Subcutaneous abdominal adipose tissue (tissue), 5 donors: ENCODE results near the gene IFT25.

Experiments
- H3K27ac ChIP-seq: one replicate; pipeline ENCODE4 v1.7.0; 2013; ENCODE audit warnings: low read depth, mild to moderate bottlenecking, inconsistent platforms, low read length, moderate library complexity
- H3K27me3 ChIP-seq, 5 donors: one replicate each; pipeline ENCODE4 v1.7.0; 2013; ENCODE audit warnings: low read length in 5 of 5, inconsistent platforms in 1 of 5; ENCODE audit not compliant: control insufficient read depth in 5 of 5, insufficient read depth in 4 of 5
- H3K36me3 ChIP-seq, 5 donors: one replicate each; pipeline ENCODE4 v1.7.0; 2013; ENCODE audit warnings: low read length in 5 of 5; ENCODE audit not compliant: control insufficient read depth in 5 of 5, insufficient read depth in 5 of 5
- H3K4me1 ChIP-seq, 5 donors: one replicate each; pipeline ENCODE4 v1.7.0; 2013; ENCODE audit warnings: low read length in 5 of 5, mild to moderate bottlenecking in 3 of 5, moderate library complexity in 1 of 5; ENCODE audit not compliant: control insufficient read depth in 5 of 5, insufficient read depth in 5 of 5
- H3K4me3 ChIP-seq, 5 donors: one replicate each; pipeline ENCODE4 v1.7.0; 2013; ENCODE audit warnings: low read length in 5 of 5, low read depth in 1 of 5
- H3K9ac ChIP-seq, 5 donors: one replicate each; pipeline ENCODE4 v1.7.0; 2013; ENCODE audit warnings: low read length in 5 of 5, mild to moderate bottlenecking in 4 of 5, moderate library complexity in 3 of 5
- H3K9me3 ChIP-seq, 5 donors: one replicate each; pipeline ENCODE4 v1.7.0; 2013; ENCODE audit warnings: low read length in 5 of 5; ENCODE audit not compliant: control insufficient read depth in 5 of 5
- donor health status: healthy.
- donor health status: healthy.
- donor health status: healthy.
- donor health status: healthy.
- donor health status: healthy.

Gene IFT25

GRCh38 chr1:53946252-53947171 lies 1.0 kb upstream of the IFT25 start, which contains the start of gene LRRC42:
TSS of gene LRRC42 (plus strand) at chr1:53946350. CDS start at chr1:53952000, 5,650 bp downstream.
- peaks cover 6 to 27% (median 21%) of the 10 kb centered on the region in 5 donors for H3K4me1 ChIP-seq
- peak within 1 kb of the TSS; percentile 59 to 97 (median 88) for H3K9ac ChIP-seq
- H3K36me3 ChIP-seq: no peaks in the 10 kb centered on the region
- peak within 1 kb of the TSS; percentile 68 for H3K27ac ChIP-seq
- no peaks in the 10 kb centered on the region for H3K9me3 ChIP-seq
- peak within 1 kb of the TSS; percentile 81 to 96 (median 90) for H3K4me3 ChIP-seq
- H3K27me3 ChIP-seq: no peaks in the 10 kb centered on the region

- no peaks in the 10 kb centered on the region for H3K36me3 ChIP-seq
- peak overlapping the region; percentile 59 to 97 (median 88) for H3K9ac ChIP-seq
- H3K27ac ChIP-seq: peak overlapping the region; percentile 61
- peak overlapping the region; percentile 81 to 96 (median 90) for H3K4me3 ChIP-seq
- H3K27me3 ChIP-seq: no peaks in the 10 kb centered on the region
- H3K9me3 ChIP-seq: no peaks in the 10 kb centered on the region
- peaks cover 6 to 27% (median 21%) of the 10 kb centered on the region in 5 donors for H3K4me1 ChIP-seq
These were observed 391 bp downstream of the IFT25 start for GRCh38 chr1:53945183-53945432.

GRCh38 chr1:53944469-53945182 lies 873 bp downstream of the IFT25 start:
- H3K36me3 ChIP-seq: no peaks in the 10 kb centered on the region
- peaks cover 6 to 27% (median 21%) of the 10 kb centered on the region in 5 donors for H3K4me1 ChIP-seq
- peak overlapping the region; percentile 61 for H3K27ac ChIP-seq

GRCh38 chr1:53943490-53944043 lies 1.9 kb downstream of the IFT25 start:
- Histone ChIP-seq H3K9ac (peak overlapping the region in 1 of 5 donors; percentile 20), H3K4me1 (peaks cover 6 to 27% (median 21%) of the 10 kb centered on the region in 5 donors), H3K9me3 (no peaks in the 10 kb centered on the region), H3K27me3 (no peaks in the 10 kb centered on the region), H3K27ac (no peak overlapping the region), H3K36me3 (peaks cover 0 to 1% (median 0%) of the 10 kb centered on the region in 5 donors), H3K4me3 (no peak overlapping the region)

More at GRCh38 chr1:53944469-53945182, 873 bp downstream of the IFT25 start:
- H3K9me3 ChIP-seq: no peaks in the 10 kb centered on the region
- H3K4me3 ChIP-seq: peak overlapping the region; percentile 81 to 96 (median 90)
- peak overlapping the region; percentile 59 to 97 (median 88) for H3K9ac ChIP-seq
- no peaks in the 10 kb centered on the region for H3K27me3 ChIP-seq

GRCh38 chr1:53943090-53943489 lies 2.4 kb downstream of the IFT25 start:
- Histone ChIP-seq H3K9me3 (no peaks in the 10 kb centered on the region), H3K4me3 (no peak overlapping the region), H3K4me1 (peaks cover 6 to 27% (median 21%) of the 10 kb centered on the region in 5 donors), H3K36me3 (peaks cover 0 to 4% (median 2%) of the 10 kb centered on the region in 5 donors), H3K27ac (no peak overlapping the region), H3K9ac (no peak overlapping the region), H3K27me3 (no peaks in the 10 kb centered on the region)

- Histone ChIP-seq H3K4me1 (peaks cover 6 to 21% (median 18%) of the 10 kb centered on the region in 5 donors), H3K4me3 (no peak overlapping the region), H3K9ac (no peak overlapping the region), H3K27ac (no peak overlapping the region), H3K36me3 (peaks cover 2 to 10% (median 3%) of the 10 kb centered on the region in 5 donors), H3K27me3 (no peaks in the 10 kb centered on the region), H3K9me3 (no peaks in the 10 kb centered on the region)
These were observed 3.2 kb downstream of the IFT25 start for GRCh38 chr1:53942127-53942957.

GRCh38 chr1:53938136-53938830 lies 7.2 kb downstream of the IFT25 start:
- no peak overlapping the region for H3K4me3 ChIP-seq
- H3K36me3 ChIP-seq: peaks cover 2 to 10% (median 3%) of the 10 kb centered on the region in 5 donors

GRCh38 chr1:53936430-53936829 lies 9.1 kb downstream of the IFT25 start:
- Histone ChIP-seq H3K9me3 (peaks cover 0 to 13% (median 3%) of the 10 kb centered on the region in 5 donors), H3K36me3 (peaks cover 2 to 10% (median 6%) of the 10 kb centered on the region in 5 donors)

More at GRCh38 chr1:53938136-53938830, 7.2 kb downstream of the IFT25 start:
- Histone ChIP-seq H3K27me3 (no peaks in the 10 kb centered on the region), H3K27ac (no peak overlapping the region), H3K9ac (no peak overlapping the region), H3K9me3 (peaks cover 0 to 9% (median 3%) of the 10 kb centered on the region in 5 donors), H3K4me1 (no peaks in the 10 kb centered on the region)

More at GRCh38 chr1:53936430-53936829, 9.1 kb downstream of the IFT25 start:
- Histone ChIP-seq H3K4me1 (no peaks in the 10 kb centered on the region), H3K27ac (no peak overlapping the region), H3K4me3 (no peak overlapping the region), H3K9ac (no peak overlapping the region), H3K27me3 (no peaks in the 10 kb centered on the region)
